Measurements from ENCODE around the gene FOXP2.

Gene FOXP2

DNA sequence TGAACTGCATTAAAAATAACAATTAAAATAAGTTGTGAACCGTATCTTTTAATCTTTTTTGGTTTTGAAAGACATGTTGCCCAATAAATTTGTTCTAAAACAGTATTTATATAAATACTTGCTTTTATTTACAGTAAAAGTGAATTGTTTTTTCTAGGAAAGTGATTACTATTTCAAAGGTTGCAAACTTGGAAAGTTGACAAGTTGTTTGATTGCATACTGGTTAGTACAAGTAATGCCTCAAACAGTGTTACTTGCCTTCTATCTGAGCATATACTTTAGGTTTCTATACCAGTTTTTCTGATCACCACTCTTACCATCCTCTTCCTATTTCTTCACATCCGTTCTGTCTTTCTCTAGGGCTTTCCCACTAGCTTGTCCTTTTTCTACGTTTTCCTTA, 212.6 kb downstream of the FOXP2 start:
- Histone ChIP-seq H3K36me3 (ENCODE audit: insufficient read depth, low read length) (no peaks in the 10 kb centered on the region), H3K9me3 (ENCODE audit: control insufficient read depth, insufficient read depth, low read length) (no peaks in the 10 kb centered on the region), H3K4me1 (ENCODE audit: insufficient read depth, low read length) (peaks cover 20% of the 10 kb centered on the region), H3K9ac (ENCODE audit: low read depth, low read length) (no peak overlapping the region)

DNA sequence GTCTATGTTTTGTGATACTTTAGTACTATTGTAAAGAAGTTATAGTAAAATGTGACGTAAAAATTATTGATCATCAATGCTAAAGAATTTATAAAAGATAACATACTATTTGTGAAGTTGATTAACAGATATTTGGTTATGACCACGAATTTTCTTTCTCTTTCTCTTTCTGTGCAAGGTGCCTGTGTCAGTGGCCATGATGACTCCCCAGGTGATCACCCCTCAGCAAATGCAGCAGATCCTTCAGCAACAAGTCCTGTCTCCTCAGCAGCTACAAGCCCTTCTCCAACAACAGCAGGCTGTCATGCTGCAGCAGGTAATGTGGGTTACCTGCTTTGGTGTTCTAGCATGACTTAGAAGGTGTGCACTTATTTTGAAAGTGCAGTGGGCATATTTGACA, 213.7 kb downstream of the FOXP2 start:
- Histone ChIP-seq H3K9ac (ENCODE audit: low read depth, low read length) (no peak overlapping the region), H3K9me3 (ENCODE audit: control insufficient read depth, insufficient read depth, low read length) (no peaks in the 10 kb centered on the region), H3K4me1 (ENCODE audit: insufficient read depth, low read length) (peaks cover 22% of the 10 kb centered on the region), H3K36me3 (ENCODE audit: insufficient read depth, low read length) (no peaks in the 10 kb centered on the region)

DNA sequence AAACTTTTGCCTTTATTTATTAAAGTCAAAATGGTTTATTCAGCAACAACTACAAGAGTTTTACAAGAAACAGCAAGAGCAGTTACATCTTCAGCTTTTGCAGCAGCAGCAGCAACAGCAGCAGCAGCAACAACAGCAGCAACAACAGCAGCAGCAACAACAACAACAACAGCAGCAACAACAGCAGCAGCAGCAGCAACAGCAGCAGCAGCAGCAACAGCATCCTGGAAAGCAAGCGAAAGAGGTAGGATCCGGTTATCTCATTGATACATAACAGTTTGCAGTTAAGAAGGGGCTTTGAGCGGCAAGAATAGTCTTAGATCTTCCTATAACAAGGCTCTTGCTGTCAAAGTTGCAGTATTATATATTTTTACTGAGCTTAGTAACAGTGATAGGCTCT, 215.1 kb downstream of the FOXP2 start:
- Histone ChIP-seq H3K4me1 (ENCODE audit: insufficient read depth, low read length) (peaks cover 22% of the 10 kb centered on the region), H3K9me3 (ENCODE audit: control insufficient read depth, insufficient read depth, low read length) (no peaks in the 10 kb centered on the region), H3K9ac (ENCODE audit: low read depth, low read length) (no peak overlapping the region), H3K36me3 (ENCODE audit: insufficient read depth, low read length) (no peaks in the 10 kb centered on the region)

DNA sequence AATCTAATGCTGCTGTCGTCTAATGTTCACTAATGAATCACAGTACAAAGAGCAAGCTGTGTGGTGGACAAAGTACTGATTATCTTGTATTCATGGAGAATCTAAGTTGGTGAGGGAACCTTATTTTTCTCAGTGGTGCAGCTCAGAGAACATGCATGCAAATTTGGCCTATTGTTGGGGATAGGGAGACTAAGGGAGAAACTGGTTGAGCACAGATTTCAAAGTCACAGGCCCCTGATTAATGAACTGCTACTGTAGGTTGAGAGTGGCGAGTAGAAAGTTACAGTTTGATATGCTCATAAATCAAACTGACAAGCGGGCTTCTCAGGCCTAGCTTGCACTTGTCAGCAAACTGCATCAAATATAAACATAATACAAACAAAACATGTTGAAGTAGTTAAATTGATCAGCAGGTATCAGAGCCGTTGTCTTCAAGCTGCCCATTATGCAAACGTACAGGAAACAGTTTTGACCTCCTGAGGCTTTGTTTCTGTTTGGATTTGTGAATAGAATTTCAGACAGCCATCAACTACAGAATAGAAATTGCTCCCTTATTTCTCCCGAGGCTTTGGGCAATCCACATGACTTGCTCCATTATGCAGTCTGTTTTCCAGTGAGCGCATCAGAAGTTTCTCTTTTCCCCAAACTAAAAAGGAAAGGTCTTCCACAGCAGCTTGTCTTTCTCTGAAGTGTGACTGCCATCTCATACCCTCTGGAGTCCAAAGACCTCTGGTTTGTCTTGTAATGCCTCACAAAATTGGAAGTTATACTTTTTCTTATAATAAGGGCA, 215.8 kb downstream of the FOXP2 start:
- H3K4me1 ChIP-seq (ENCODE audit: insufficient read depth, low read length): peaks cover 22% of the 10 kb centered on the region
- no peak overlapping the region for H3K9ac ChIP-seq (ENCODE audit: low read depth, low read length)

DNA sequence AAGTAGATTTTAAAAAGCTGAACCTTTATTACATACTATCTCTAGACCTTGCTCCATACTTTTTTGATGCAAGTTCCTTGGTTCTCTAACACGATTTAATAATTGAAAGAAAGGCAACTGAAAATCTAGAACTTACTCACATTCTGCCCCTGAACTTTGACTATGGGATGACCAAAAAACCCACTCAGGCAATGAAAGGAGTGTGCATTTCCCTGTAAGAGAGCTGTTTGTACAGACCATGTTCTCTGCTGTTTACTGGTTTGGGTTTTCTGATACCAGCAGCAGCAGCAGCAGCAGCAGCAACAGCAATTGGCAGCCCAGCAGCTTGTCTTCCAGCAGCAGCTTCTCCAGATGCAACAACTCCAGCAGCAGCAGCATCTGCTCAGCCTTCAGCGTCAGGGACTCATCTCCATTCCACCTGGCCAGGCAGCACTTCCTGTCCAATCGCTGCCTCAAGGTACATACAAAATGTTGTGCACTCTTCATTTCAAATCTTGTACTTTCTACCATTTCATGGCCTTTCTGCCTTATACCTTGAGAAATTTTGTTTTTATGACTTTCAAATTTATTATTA, 216.7 kb downstream of the FOXP2 start:
- Histone ChIP-seq H3K9me3 (ENCODE audit: control insufficient read depth, insufficient read depth, low read length) (no peaks in the 10 kb centered on the region), H3K36me3 (ENCODE audit: insufficient read depth, low read length) (no peaks in the 10 kb centered on the region), H3K9ac (ENCODE audit: low read depth, low read length) (no peak overlapping the region), H3K4me1 (ENCODE audit: insufficient read depth, low read length) (peaks cover 22% of the 10 kb centered on the region)

More for the DNA sequence above, 215.8 kb downstream of the FOXP2 start:
- no peaks in the 10 kb centered on the region for H3K9me3 ChIP-seq (ENCODE audit: control insufficient read depth, insufficient read depth, low read length)
- H3K36me3 ChIP-seq (ENCODE audit: insufficient read depth, low read length): no peaks in the 10 kb centered on the region

DNA sequence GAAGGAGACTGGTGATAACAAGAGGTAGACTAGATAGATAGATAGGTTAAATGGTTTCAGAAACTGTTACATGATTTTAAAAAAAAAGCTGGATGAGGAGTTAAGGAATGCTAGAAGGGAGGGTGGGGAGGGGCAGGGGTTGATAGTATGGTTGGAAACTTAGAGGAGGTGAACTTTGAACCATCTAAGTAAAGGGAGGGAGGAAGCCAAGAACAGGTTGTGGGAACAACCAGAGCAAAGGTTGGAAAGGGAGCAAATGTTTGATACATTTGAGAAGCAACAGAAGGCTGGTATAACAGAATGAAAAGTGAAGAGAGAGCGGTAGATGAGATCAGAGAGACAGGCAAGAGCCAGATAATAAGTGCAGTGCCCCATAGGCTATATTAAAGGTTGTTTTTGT, 224.8 kb downstream of the FOXP2 start:
- no peaks in the 10 kb centered on the region for H3K36me3 ChIP-seq (ENCODE audit: insufficient read depth, low read length)
- no peaks in the 10 kb centered on the region for H3K9me3 ChIP-seq (ENCODE audit: control insufficient read depth, insufficient read depth, low read length)
- H3K9ac ChIP-seq (ENCODE audit: low read depth, low read length): no peak overlapping the region
- H3K4me1 ChIP-seq (ENCODE audit: insufficient read depth, low read length): no peaks in the 10 kb centered on the region

DNA sequence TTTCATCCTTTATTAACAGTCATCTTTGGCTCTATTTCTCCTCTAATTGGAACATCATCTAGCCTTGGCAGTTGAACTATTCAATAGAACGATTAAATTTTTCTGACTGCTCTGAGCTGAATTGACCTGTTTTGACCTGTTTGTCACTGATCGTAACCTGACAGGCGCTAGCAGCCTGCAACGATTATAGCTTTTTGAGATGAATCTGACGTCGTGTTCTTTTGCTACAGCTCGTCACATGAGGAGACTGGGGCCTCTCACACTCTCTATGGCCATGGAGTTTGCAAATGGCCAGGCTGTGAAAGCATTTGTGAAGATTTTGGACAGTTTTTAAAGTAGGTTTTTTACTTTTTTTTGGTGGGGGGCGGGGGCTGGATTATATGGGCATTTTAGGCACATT, 229.8 kb downstream of the FOXP2 start:
- Histone ChIP-seq H3K9ac (ENCODE audit: low read depth, low read length) (no peak overlapping the region), H3K9me3 (ENCODE audit: control insufficient read depth, insufficient read depth, low read length) (no peaks in the 10 kb centered on the region), H3K36me3 (ENCODE audit: insufficient read depth, low read length) (no peaks in the 10 kb centered on the region), H3K4me1 (ENCODE audit: insufficient read depth, low read length) (no peaks in the 10 kb centered on the region)

DNA sequence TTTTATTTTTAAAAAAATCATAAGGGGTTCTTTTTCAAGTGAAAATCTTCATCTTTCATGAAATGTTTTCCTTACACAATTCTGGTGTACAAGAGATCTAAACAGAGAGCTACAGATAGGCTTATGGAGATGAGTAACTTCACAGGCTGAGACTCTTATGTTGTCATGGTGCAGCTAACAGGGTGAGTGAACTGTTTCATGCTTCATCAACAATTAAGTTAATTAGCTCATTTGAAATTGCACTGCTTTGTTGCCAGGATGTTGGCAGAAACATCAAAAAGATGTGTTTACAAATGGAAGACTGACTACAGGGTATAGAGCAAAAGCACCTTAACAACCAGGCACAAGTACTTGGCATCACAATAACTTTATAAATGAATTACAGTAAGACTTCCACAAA, 230.8 kb downstream of the FOXP2 start:
- Histone ChIP-seq H3K9ac (ENCODE audit: low read depth, low read length) (no peak overlapping the region), H3K36me3 (ENCODE audit: insufficient read depth, low read length) (no peaks in the 10 kb centered on the region), H3K9me3 (ENCODE audit: control insufficient read depth, insufficient read depth, low read length) (no peaks in the 10 kb centered on the region), H3K4me1 (ENCODE audit: insufficient read depth, low read length) (no peaks in the 10 kb centered on the region)

DNA sequence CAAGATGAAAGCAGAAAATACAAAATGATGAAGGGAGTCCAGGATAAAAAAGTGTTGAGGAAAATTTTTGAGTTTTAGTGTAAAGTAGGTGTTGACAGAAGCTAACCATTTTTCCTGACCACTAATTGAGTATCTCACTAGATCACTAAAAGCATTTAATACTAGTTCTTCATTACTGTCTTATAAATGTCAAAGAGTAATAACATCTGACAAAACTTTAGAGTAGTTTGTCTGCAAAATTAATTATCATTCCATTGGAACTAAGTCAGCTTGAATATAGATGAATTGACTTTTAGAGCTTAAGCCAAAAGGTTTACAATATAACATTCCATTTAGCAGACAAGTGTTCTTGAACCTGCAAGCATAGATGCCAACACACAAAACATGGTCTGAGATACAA, 232.9 kb downstream of the FOXP2 start:
- Histone ChIP-seq H3K36me3 (ENCODE audit: insufficient read depth, low read length) (no peaks in the 10 kb centered on the region), H3K4me1 (ENCODE audit: insufficient read depth, low read length) (no peaks in the 10 kb centered on the region), H3K9me3 (ENCODE audit: control insufficient read depth, insufficient read depth, low read length) (no peaks in the 10 kb centered on the region), H3K9ac (ENCODE audit: low read depth, low read length) (no peak overlapping the region)

DNA sequence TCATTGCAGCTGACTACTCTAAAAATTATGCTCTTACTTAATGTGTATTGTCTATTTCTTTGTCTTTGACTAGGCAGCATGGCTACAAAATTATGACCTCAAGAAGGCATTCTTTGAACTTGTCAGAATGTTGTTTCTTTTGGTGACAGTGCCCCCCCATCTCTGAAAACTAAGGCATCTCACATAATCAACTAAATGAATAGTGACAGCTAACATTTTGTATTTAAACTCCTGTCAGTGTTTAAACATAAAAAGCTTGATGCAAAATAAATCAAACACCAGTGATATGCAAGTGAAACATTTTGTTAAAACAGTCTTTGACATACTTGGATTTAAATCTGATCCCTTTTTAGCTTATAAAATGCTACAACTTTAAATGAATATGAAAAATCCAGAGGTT, 233.5 kb downstream of the FOXP2 start:
- no peak overlapping the region for H3K9ac ChIP-seq (ENCODE audit: low read depth, low read length)
- H3K36me3 ChIP-seq (ENCODE audit: insufficient read depth, low read length): no peaks in the 10 kb centered on the region
- H3K9me3 ChIP-seq (ENCODE audit: control insufficient read depth, insufficient read depth, low read length): no peaks in the 10 kb centered on the region
- no peaks in the 10 kb centered on the region for H3K4me1 ChIP-seq (ENCODE audit: insufficient read depth, low read length)

DNA sequence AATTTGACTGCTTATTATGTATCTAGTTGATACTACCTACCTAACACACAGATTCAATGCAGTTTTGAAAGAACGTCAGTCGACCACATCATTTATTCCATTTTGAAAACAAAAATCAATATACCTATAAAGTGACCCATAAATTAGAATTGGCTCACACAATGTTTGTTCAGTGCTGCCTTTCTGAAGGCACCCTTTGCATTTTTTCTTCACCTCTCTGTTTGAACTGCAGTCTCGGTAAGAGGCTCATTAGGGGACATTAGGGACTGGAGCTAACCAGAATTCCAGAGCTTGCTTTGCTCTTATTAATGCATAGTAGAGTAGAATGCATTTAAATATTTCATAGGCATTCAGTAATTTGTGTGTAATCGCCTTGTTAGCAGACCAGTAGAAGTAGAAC, 234.1 kb downstream of the FOXP2 start:
- Histone ChIP-seq H3K9ac (ENCODE audit: low read depth, low read length) (no peak overlapping the region), H3K9me3 (ENCODE audit: control insufficient read depth, insufficient read depth, low read length) (no peaks in the 10 kb centered on the region), H3K4me1 (ENCODE audit: insufficient read depth, low read length) (0 out of 2 replicates have a peak, but pooled peaks cover 4% of the 10 kb centered on the region), H3K36me3 (ENCODE audit: insufficient read depth, low read length) (no peaks in the 10 kb centered on the region)

DNA sequence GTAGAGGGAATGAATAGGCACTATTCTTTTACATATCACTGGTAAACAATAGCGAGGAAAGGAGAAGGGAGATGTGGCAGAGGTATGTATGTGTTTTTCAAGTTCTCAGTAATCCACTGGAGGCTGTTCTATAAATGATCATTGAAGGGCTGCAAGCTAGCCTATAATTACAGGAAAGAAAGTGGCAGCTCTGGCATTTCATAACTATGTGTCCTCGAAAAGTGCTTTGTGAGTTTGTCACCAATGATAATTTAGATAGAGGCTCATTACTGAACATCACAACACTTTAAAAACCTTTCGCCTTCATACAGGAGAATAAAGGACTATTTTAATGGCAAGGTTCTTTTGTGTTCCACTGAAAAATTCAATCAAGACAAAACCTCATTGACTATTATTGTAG, 235.1 kb downstream of the FOXP2 start:
- H3K9ac ChIP-seq (ENCODE audit: low read depth, low read length): no peak overlapping the region
- 0 out of 2 replicates have a peak, but pooled peaks cover 4% of the 10 kb centered on the region for H3K4me1 ChIP-seq (ENCODE audit: insufficient read depth, low read length)
- H3K36me3 ChIP-seq (ENCODE audit: insufficient read depth, low read length): no peaks in the 10 kb centered on the region
- no peaks in the 10 kb centered on the region for H3K9me3 ChIP-seq (ENCODE audit: control insufficient read depth, insufficient read depth, low read length)

DNA sequence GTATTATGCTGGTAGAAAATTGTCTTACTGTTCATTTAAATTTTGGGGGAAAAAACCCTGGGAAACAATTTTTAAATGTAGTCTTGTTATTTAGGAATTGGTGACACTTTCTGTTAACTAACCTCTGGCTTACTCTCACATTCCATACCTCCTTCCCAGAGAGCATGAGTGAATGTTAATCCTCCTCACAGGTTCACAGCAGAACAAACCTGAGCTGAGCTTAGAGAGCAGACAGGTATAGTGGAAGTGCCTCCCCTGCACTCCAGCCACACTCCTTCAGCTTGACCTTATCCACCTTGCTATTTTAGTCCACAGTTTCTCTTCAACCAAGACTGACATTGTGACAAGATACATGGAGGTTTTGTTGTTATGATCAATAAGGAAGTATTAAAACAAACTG, 235.9 kb downstream of the FOXP2 start:
- 0 out of 2 replicates have a peak, but pooled peaks cover 4% of the 10 kb centered on the region for H3K4me1 ChIP-seq (ENCODE audit: insufficient read depth, low read length)
- no peak overlapping the region for H3K9ac ChIP-seq (ENCODE audit: low read depth, low read length)
- H3K36me3 ChIP-seq (ENCODE audit: insufficient read depth, low read length): no peaks in the 10 kb centered on the region
- no peaks in the 10 kb centered on the region for H3K9me3 ChIP-seq (ENCODE audit: control insufficient read depth, insufficient read depth, low read length)

DNA sequence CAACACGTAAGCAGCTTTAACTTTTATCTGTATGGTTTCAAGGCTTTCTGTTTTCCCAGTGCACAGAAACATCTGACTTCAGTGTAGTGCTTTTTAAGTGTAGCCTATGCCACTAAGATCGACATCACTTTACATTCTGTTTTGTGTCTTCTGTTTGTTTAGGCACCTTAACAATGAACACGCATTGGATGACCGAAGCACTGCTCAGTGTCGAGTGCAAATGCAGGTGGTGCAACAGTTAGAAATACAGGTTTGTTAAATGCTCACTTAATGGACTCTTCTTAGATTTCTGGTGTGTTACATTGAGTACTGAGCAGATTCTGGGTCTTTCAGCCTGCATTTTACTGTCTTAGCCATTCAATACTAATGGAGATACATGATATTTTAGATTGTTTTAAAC, 237.4 kb downstream of the FOXP2 start:
- no peaks in the 10 kb centered on the region for H3K9me3 ChIP-seq (ENCODE audit: control insufficient read depth, insufficient read depth, low read length)
- H3K9ac ChIP-seq (ENCODE audit: low read depth, low read length): no peak overlapping the region
- H3K36me3 ChIP-seq (ENCODE audit: insufficient read depth, low read length): no peaks in the 10 kb centered on the region
- H3K4me1 ChIP-seq (ENCODE audit: insufficient read depth, low read length): 0 out of 2 replicates have a peak, but pooled peaks cover 4% of the 10 kb centered on the region

DNA sequence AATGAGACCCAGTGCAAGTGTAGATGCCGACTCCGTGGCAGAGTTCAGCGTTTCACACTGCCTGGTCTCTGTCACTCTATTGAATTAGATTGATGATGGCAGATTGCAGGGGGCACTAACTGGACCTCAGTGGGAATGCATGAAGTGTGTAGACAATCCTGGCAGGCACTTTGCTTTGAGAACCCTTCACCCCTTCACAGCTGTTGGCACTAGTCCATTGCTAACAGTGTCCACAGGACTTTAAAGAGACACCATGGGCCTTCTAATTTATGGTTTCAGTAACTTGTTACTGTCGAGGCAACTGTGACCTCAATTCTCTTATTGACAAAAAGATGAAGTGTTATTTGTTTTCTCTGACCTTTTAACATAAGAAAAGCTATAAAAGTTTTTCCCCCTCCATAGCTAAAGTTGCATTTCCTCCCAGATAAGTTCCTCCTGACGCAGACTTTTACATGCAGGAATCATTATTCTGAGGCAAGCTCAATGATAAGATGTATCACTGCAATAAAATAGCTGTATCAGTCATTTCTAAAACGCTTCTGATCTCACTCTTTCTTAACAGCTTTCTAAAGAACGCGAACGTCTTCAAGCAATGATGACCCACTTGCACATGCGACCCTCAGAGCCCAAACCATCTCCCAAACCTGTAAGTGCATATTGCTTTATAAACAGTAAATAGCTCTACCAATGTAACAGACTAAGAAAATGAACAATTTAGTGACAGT, 238.9 kb downstream of the FOXP2 start:
- Histone ChIP-seq H3K4me1 (ENCODE audit: insufficient read depth, low read length) (0 out of 2 replicates have a peak, but pooled peaks cover 4% of the 10 kb centered on the region), H3K9me3 (ENCODE audit: control insufficient read depth, insufficient read depth, low read length) (no peaks in the 10 kb centered on the region), H3K36me3 (ENCODE audit: insufficient read depth, low read length) (no peaks in the 10 kb centered on the region), H3K9ac (ENCODE audit: low read depth, low read length) (no peak overlapping the region)

Measured in ES-I3 (cell line).